GM23248 (cell line): ENCODE measurements around the gene GNL3.

Experiments
- EZH2 ChIP-seq: fragments of 200-600 bp; sonication (generic); IDR thresholded peaks from 2 replicates; pipeline ENCODE4 v1.6.1; 2018; ENCODE audit warnings: antibody characterized with exemption, mild to moderate bottlenecking; ENCODE audit not compliant: insufficient read depth, poor library complexity, severe bottlenecking
- EZH2phosphoT487 ChIP-seq: fragments of 200-600 bp; sonication (generic); IDR thresholded peaks from 2 replicates; pipeline ENCODE4 v1.6.1; 2018; ENCODE audit warnings: antibody characterized with exemption, moderate library complexity, mild to moderate bottlenecking, low read depth; ENCODE audit not compliant: insufficient read depth

GRCh38 chr3:52707585-52707984 lies 21.8 kb downstream of the GNL3 start:
- TF ChIP-seq EZH2phosphoT487 (no peak), EZH2 (no peak)
